ENCODE results near the gene KERA. TPM values are rescaled to one million over a fixed set of nuclear protein-coding genes. Genes with fewer than 3 reads are reported as not detected.

The KERA gene
- total and polyA plus RNA-seq, 2 of the 4 experiments (the other 2 are of a cell fraction): not detected

DNA sequence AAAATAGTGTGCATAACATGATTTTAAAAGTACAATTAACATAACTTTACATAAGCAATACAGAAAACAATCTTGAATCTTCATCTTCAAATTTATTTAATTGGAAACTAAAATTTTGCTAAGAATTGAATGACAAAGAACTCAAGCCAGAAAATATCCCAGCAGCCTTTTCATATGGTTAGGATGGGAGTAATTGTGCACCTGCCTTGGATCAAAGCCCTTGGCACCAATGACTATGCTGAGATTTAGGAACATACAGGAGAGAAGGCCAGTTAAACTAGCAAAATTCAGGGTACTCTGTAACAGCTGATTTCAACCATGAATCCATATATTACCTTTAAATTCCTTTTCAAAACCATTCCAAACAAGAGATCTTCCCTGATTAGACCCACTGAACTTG is 5.8 kb downstream of the KERA start:
- no peak overlapping the region for H2BK5ac ChIP-seq (ENCODE audit: low read depth, low read length, poor library complexity, severe bottlenecking)
- no peak overlapping the region for H2BK120ac ChIP-seq (ENCODE audit: low read depth, low read length)
- H3K9me3 ChIP-seq (ENCODE audit: control insufficient read depth, insufficient read depth, low read length): no peaks in the 10 kb centered on the region
- no peak overlapping the region for H3K4me2 ChIP-seq (ENCODE audit: low read depth, low read length)
- POLR2A ChIA-PET (ENCODE audit: unreplicated experiment): no interaction called here
- no peak overlapping the region for H3K14ac ChIP-seq (replicated peaks; ENCODE audit: low read depth, low read length)
- ATAC-seq (ENCODE audit: low read depth) (no peak), DNase-seq (no peak)
- no peak overlapping the region for H3K56ac ChIP-seq (ENCODE audit: extremely low read depth, insufficient read depth, low read length)
- no peak overlapping the region for H4K8ac ChIP-seq (ENCODE audit: low read depth in 2 of 2, low read length in 2 of 2)
- no peak overlapping the region for H3K4ac ChIP-seq (ENCODE audit: low read depth, low read length)
- no peaks in the 10 kb centered on the region for H3K27me3 ChIP-seq (ENCODE audit: control insufficient read depth, insufficient read depth, low read length)
- H3K18ac ChIP-seq (ENCODE audit: low read depth, low read length): no peak overlapping the region
- no peak overlapping the region for H2AK5ac ChIP-seq (ENCODE audit: low read depth, low read length)
- H2BK15ac ChIP-seq (ENCODE audit: low read depth, low read length): no peak overlapping the region
- no peak overlapping the region for H3K9ac ChIP-seq (ENCODE audit: low read depth, low read length)
- H3K4me1 ChIP-seq (ENCODE audit: control insufficient read depth, insufficient read depth, low read length): no peaks in the 10 kb centered on the region
- H2AFZ ChIP-seq (replicated peaks; ENCODE audit: low read length, poor library complexity): no peak overlapping the region
- H2AK9ac ChIP-seq (replicated peaks; ENCODE audit: low read depth, low read length, poor library complexity): no peak overlapping the region
- no peaks in the 10 kb centered on the region for H3K36me3 ChIP-seq (ENCODE audit: control insufficient read depth, insufficient read depth, low read length)
- CTCF ChIA-PET: no interaction called here
- in situ Hi-C loops (cut with MboI; ENCODE audit: low sequenced_read_pairs): no loop called here
- H4K5ac ChIP-seq (ENCODE audit: low read depth, low read length): no peak overlapping the region
- TF ChIP-seq MAZ (IDR thresholded peaks at IDR 0.05; ENCODE audit: borderline replicate concordance, low read depth, low read length): no peak
- no peak for TF ChIP-seq NFE2L2 (IDR thresholded peaks at IDR 0.05; ENCODE audit: low read depth, low read length)
- TF ChIP-seq MXI1 (IDR thresholded peaks at IDR 0.05; ENCODE audit: borderline replicate concordance, low read depth, low read length): no peak
- TF ChIP-seq CEBPB (IDR thresholded peaks at IDR 0.05; ENCODE audit: low read depth, low read length): no peak
- intact Hi-C loops (cut with micrococcal nuclease): no loop called here
- no peak overlapping the region for H3K4me3 ChIP-seq (ENCODE audit: insufficient read depth, low read depth, low read length)
- no peaks in the 10 kb centered on the region for H3K79me1 ChIP-seq (ENCODE audit: low read depth in 1 of 2, low read length in 2 of 2)
- no peaks in the 10 kb centered on the region for H3K9me1 ChIP-seq (ENCODE audit: insufficient read depth, low read length)
- H3K23ac ChIP-seq (ENCODE audit: low read depth, low read length): no peak overlapping the region
- no peak overlapping the region for H2BK20ac ChIP-seq (ENCODE audit: low read depth, low read length)
- no peaks in the 10 kb centered on the region for H4K20me1 ChIP-seq (ENCODE audit: insufficient read depth, low read length)
- dilution Hi-C loops (cut with HindIII; ENCODE audit: low sequenced_read_pairs, unreplicated experiment): no loop called here
- H3K27ac ChIP-seq (ENCODE audit: insufficient read depth, low read length): no peak overlapping the region
- no peak overlapping the region for H4K91ac ChIP-seq (ENCODE audit: insufficient read depth, low read depth, low read length)
- no TSS peak for BruUV-seq (replicated peaks)

All from IMR-90 (cell line).